Measurements from ENCODE around the gene XG.
"Not testable (repeated sequence)": the region's sequence is repeated elsewhere in the genome, so short reads cannot be mapped to it uniquely, and the experiment has no call there.

XG gene

GRCh38 chrX:2751874-2752300 lies at the start of gene XG:
XG (plus strand) TSS chrX:2752040; CDS start chrX:2752275, 235 bp downstream.
- DNase-seq, result not testable (repeated sequence)

- no peak for DNase-seq
Measured at GRCh38 chrX:2703991-2704369, 47.9 kb upstream of the XG start.

GRCh38 chrX:2705046-2705832 lies 46.6 kb upstream of the XG start:
- no peak for DNase-seq

GRCh38 chrX:2707334-2707760 lies 44.5 kb upstream of the XG start:
- DNase-seq, result no peak

- DNase-seq, result no peak
Measured at GRCh38 chrX:2708021-2708420, 43.8 kb upstream of the XG start.

GRCh38 chrX:2708592-2709188 lies 43.1 kb upstream of the XG start:
- no peak for DNase-seq

GRCh38 chrX:2709556-2709955 lies 42.3 kb upstream of the XG start:
- no peak for DNase-seq

DNA sequence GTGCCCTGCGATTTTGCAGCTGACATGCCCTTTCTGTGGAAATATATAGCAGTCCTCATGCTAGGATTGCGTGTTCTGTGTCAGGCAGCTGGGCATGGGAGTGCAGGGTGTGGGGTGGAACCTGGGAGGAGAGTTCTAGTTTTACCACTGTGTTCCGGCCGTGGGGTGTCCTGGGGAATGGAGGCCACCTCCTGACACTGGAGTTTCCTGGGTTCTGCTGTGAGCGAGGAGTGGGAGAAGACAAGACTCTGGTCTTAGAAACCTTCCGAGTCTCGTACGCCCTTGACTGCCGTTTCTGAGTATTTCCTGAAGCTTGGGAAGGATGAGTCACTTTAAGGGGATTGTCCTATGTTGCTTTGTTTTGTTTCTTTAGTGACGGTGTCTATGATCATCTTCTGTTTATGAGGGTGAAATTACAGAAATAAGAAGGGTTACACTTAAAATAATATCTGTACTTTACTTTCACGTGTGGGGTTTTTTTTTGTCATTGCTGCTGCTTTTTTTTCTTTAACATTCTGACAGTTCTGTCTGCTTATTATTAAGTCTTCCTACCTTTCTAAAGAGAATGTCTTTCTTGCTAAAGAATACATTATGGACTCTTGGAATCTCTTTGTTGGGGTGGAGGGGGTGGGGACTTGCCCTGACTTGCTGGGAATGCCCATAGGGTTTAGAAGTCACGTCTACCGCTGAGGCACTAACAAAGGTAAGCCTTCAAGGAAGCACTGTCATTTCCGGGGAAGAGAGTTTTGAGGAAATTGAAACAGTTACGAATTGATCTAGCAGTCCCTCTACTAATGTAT lies 41.6 kb upstream of the XG start:
- no peak for DNase-seq

DNA sequence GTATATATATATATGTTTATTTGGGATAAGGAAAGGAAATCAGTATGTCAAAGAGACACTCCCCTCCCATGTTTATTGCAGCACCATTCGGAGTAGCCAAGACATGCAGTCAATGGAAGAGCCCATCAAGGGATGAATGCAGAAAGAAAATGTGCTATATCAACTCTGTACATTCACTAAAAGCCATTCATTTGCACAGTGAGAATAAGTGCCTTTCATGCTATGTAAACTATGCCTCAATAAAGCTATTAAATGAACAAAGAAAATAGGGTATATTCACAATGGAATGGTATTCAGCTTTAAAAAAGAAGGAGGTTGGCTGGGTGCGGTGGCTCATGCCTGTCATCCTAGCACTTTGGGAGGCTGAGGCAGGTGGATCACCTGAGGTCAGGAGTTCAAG lies 40.4 kb upstream of the XG start:
- DNase-seq, result no peak

- no peak for DNase-seq
Measured at GRCh38 chrX:2712428-2712827, 39.4 kb upstream of the XG start.

GRCh38 chrX:2712890-2713840 lies 38.7 kb upstream of the XG start:
- no peak for DNase-seq

- no peak for DNase-seq
Measured at GRCh38 chrX:2714551-2714950, 37.3 kb upstream of the XG start.

GRCh38 chrX:2715066-2715600 lies 36.7 kb upstream of the XG start:
- no peak for DNase-seq

- DNase-seq, result no peak
Measured at GRCh38 chrX:2717312-2717711, 34.5 kb upstream of the XG start.

DNA sequence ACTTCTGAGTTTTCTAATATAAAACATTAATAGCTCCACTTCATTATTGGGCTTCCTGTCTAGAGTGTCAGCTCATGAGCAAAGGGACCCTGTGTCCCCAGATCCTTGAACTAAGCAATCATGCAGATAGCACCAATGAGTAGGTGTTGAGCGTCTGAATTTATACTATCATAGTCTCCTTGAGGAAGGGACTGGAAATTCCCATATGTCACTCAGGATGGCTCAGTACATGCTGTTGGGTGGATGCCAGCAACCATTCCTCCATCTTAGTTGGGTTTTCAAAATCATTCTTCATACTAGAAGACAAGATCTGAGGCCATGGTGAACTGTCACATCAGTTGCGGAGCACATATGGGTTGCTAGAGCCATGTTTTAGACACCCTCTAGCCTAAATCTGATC lies 33.0 kb upstream of the XG start:
- no peak for DNase-seq

- no peak for DNase-seq
Measured at GRCh38 chrX:2719774-2720447, 31.9 kb upstream of the XG start.

DNA sequence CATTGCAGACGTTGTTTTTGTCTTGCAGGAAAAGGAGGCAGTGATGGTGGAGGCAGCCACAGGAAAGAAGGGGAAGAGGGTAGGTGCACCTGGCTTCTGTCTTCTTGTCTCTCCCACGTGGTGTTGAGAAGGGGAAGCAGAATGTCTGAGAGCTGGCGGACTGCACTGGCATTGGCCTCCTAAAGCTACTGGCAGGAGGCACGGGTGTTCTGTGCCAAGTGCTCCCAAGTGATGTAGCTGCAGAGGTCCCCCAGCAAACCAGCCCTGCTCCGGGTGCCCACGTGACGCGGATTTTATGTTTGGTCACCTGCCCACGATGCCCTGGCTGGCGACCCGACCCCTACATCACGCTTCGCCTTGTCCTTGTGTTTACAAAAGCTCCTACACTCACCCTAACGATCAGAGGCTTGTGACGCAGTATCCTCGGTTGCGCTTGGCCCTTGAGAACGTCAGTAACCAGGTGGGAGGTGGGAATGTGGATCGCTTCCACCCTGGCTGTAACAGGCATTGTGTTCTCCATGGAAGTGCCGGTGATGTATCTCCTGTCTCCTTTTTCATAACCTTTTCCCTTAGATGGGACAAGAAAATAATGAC lies 28.5 kb upstream of the XG start:
- no peak for DNase-seq

- not testable (repeated sequence) for DNase-seq
Measured at GRCh38 chrX:2727264-2727663, 24.6 kb upstream of the XG start.

DNA sequence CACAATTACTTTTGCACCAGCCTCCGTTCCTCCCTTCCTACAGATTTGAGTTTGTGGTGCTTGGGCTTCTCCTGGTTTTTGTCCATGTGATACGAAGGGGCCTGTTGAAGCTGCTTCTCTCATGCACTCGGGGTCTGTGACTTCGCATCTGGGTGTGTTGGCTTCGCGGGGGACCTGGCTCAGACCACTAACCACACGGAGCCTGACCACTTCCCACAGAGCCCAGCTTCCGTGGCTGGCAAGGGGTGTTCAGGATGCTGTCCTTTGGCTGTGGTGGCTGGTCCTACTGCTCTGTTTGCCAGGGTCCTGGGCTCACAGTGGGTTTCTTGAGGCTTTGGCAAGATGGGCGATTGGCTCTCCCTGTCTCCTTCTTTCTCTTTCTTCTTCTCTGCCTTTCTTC lies 19.8 kb upstream of the XG start:
- DNase-seq, result no peak

DNA sequence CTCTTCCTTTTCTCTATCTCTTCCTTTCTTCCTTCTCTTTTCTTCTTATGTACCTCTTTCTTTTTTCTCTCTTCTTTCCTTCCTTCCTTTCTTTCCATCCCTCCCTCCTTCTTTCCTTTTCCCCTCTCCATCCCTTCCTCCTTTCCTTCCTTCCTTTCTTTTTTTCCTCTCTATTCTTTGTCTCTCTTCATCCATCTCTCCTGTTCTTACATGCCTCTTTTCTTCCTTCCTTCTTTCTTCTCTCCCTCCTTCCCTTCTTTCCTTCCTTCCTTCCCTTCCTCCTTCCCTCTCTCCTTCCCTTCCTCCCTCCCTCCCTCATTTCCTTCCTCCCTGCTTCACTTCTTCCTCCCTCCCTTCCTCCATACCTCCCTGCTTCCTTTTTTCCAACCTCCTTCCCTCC lies 19.2 kb upstream of the XG start:
- DNase-seq, result no peak

GRCh38 chrX:2733286-2733685 lies 18.6 kb upstream of the XG start:
- DNase-seq, result no peak
